Neuronal stem cell (in vitro differentiated cells): ENCODE measurements around the gene SCYGR8.

Experiments
- DNase-seq: peaks from one replicate; pipeline ENCODE4 v3.0.0-alpha.2; 2013; ENCODE audit warnings: low spot score
- H2AFZ ChIP-seq: one replicate; pipeline ENCODE4 v1.6.1; 2013; ENCODE audit warnings: mild to moderate bottlenecking, low read length, inconsistent platforms
- H2AK5ac ChIP-seq: 2 replicates; pipeline ENCODE4 v1.6.1; 2013; ENCODE audit warnings: low read depth, mild to moderate bottlenecking, inconsistent platforms, low read length, moderate library complexity, mixed read lengths
- H2BK120ac ChIP-seq: 2 replicates; pipeline ENCODE4 v1.6.1; 2013; ENCODE audit warnings: low read depth, mild to moderate bottlenecking, inconsistent platforms, low read length, moderate library complexity, mixed read lengths
- H2BK12ac ChIP-seq: one replicate; pipeline ENCODE4 v1.6.1; 2013; ENCODE audit warnings: low read length, inconsistent platforms
- H2BK15ac ChIP-seq: 2 replicates; pipeline ENCODE4 v1.6.1; 2013; ENCODE audit warnings: mild to moderate bottlenecking, low read length, inconsistent platforms, mixed read lengths
- H2BK5ac ChIP-seq: one replicate; pipeline ENCODE4 v1.6.1; 2013; ENCODE audit warnings: inconsistent platforms, mild to moderate bottlenecking, low read length, moderate library complexity
- H3K14ac ChIP-seq: one replicate; pipeline ENCODE4 v1.6.1; 2013; ENCODE audit warnings: low read length, inconsistent platforms
- H3K18ac ChIP-seq: 2 replicates; pipeline ENCODE4 v1.6.1; 2013; ENCODE audit warnings: low read length, inconsistent platforms
- H3K23ac ChIP-seq: 2 replicates; pipeline ENCODE4 v1.6.1; 2013; ENCODE audit warnings: low read depth, mild to moderate bottlenecking, mixed read lengths, low read length, inconsistent platforms; ENCODE audit not compliant: poor library complexity
- H3K27ac ChIP-seq: replicated peaks from 3 replicates; pipeline ENCODE4 v1.5.1; 2013; ENCODE audit warnings: low read length, inconsistent platforms
- H3K27me3 ChIP-seq, 3 experiments: 2 replicates each; pipeline ENCODE4 v1.6.1; 2013; ENCODE audit warnings: low read length in 3 of 3, mild to moderate bottlenecking in 2 of 3, inconsistent platforms in 1 of 3, low read depth in 1 of 3, mixed read lengths in 1 of 3, moderate library complexity in 1 of 3; ENCODE audit not compliant: control insufficient read depth in 3 of 3, insufficient read depth in 3 of 3
- H3K36me3 ChIP-seq, 2 donors: replicated peaks in 1 of 2; 2 replicates each; pipeline ENCODE4 v1.6.1; 2013; ENCODE audit warnings: low read length in 2 of 2; ENCODE audit not compliant: control insufficient read depth in 2 of 2, insufficient read depth in 2 of 2
- H3K4ac ChIP-seq: 2 replicates; pipeline ENCODE4 v1.6.1; 2013; ENCODE audit warnings: inconsistent platforms, mild to moderate bottlenecking, low read length, moderate library complexity
- H3K4me1 ChIP-seq, 2 donors: 1 replicate in 1 of 2; 2 replicates in 1 of 2; pipeline ENCODE4 v1.6.1; 2013; ENCODE audit warnings: low read length in 2 of 2, low read depth in 1 of 2; ENCODE audit not compliant: control insufficient read depth in 2 of 2, insufficient read depth in 1 of 2
- H3K4me2 ChIP-seq: one replicate; pipeline ENCODE4 v1.6.1; 2013; ENCODE audit warnings: mild to moderate bottlenecking, low read length, inconsistent platforms; ENCODE audit not compliant: insufficient read depth, poor library complexity, severe bottlenecking
- H3K4me3 ChIP-seq, 2 donors: 2 replicates each; pipeline ENCODE4 v1.5.1; 2013; ENCODE audit warnings: low read length in 2 of 2, mild to moderate bottlenecking in 2 of 2, inconsistent platforms in 1 of 2, moderate library complexity in 1 of 2
- H3K79me1 ChIP-seq: one replicate; pipeline ENCODE4 v1.6.1; 2013; ENCODE audit warnings: low read depth, mild to moderate bottlenecking, inconsistent platforms, low read length, moderate library complexity
- H3K9ac ChIP-seq: one replicate; pipeline ENCODE4 v1.6.1; 2013; ENCODE audit warnings: mild to moderate bottlenecking, low read depth, low read length, inconsistent platforms; ENCODE audit not compliant: poor library complexity
- H3K9me3 ChIP-seq, 2 donors: replicated peaks in 1 of 2; 2 replicates each; pipeline versions ENCODE3 to v1.6.1; 2013; ENCODE audit warnings: low read length in 2 of 2, mild to moderate bottlenecking in 2 of 2, inconsistent platforms in 1 of 2, low read depth in 1 of 2, mixed read lengths in 1 of 2, moderate library complexity in 1 of 2; ENCODE audit not compliant: control insufficient read depth in 2 of 2, insufficient read depth in 1 of 2
- H4K8ac ChIP-seq: one replicate; pipeline ENCODE4 v1.6.1; 2013; ENCODE audit warnings: low read depth, mild to moderate bottlenecking, inconsistent platforms, low read length, moderate library complexity
- H4K91ac ChIP-seq: one replicate; pipeline ENCODE4 v1.6.1; 2013; ENCODE audit warnings: low read length, low read depth, mild to moderate bottlenecking, inconsistent platforms; ENCODE audit not compliant: poor library complexity
- WGBS, 2 donors: extraction: QIAGEN DNeasy Blood & Tissue Kit; methylation state at CpG; one replicate each; pipeline ENCODE4 v1.1.7; 2013; ENCODE audit warnings: missing lambda C conversion rate in 2 of 2, mixed read lengths in 1 of 2; ENCODE audit not compliant: insufficient read length in 2 of 2, insufficient replicate concordance in 1 of 2; ENCODE audit errors: extremely low coverage in 2 of 2; 5-methylcytosine and 5-hydroxymethylcytosine counted together

The SCYGR8 gene

GRCh38 chr2:227783404-227784138 lies 37.9 kb downstream of the SCYGR8 start:
- Histone ChIP-seq H4K91ac (no peak overlapping the region), H2BK120ac (no peak overlapping the region), H3K4me3 (no peak overlapping the region), H3K36me3 (no peaks in the 10 kb centered on the region), H3K9ac (no peak overlapping the region), H3K79me1 (no peaks in the 10 kb centered on the region), H3K18ac (no peak overlapping the region), H2AK5ac (no peak overlapping the region), H3K27me3 (no peaks in the 10 kb centered on the region), H3K4me1 (no peaks in the 10 kb centered on the region), H3K27ac (no peak overlapping the region), H3K14ac (no peak overlapping the region), H3K4ac (no peak overlapping the region), H2BK5ac (no peak overlapping the region), H2BK12ac (no peak overlapping the region), H3K9me3 (no peaks in the 10 kb centered on the region), H3K23ac (no peak overlapping the region), H4K8ac (no peak overlapping the region), H2AFZ (no peak overlapping the region), H2BK15ac (no peak overlapping the region), H3K4me2 (no peak overlapping the region)
- DNase-seq, result no peak
- WGBS, 2 donors, result no CpG with 5 or more reads among the region's 12 CpGs

DNA sequence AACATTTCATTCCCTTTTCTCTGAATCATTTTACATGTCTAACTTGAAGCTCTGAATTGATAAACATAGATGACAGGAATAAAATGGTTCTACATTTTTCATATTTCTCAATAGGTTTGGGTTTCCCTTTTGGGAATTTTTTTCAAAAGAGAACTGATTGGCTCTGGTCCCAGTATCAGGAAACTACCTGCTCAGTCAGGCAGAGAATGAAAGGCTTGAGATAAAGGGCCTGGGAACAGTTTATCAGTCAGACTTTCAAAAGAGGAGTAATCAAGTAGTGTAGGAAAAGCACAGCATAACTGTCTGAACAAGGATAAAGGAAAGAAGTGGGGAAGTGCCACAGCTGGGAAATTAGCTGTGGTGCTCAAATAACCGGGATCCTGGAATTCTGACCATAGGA lies 39.6 kb downstream of the SCYGR8 start:
- Histone ChIP-seq H4K91ac (no peak overlapping the region), H3K4ac (no peak overlapping the region), H3K4me3 (no peak overlapping the region), H3K36me3 (no peaks in the 10 kb centered on the region), H3K27me3 (no peaks in the 10 kb centered on the region), H3K79me1 (no peaks in the 10 kb centered on the region), H3K9me3 (no peaks in the 10 kb centered on the region), H3K4me1 (no peaks in the 10 kb centered on the region), H2BK5ac (no peak overlapping the region), H2BK15ac (no peak overlapping the region), H3K9ac (no peak overlapping the region), H3K27ac (no peak overlapping the region), H2AK5ac (no peak overlapping the region), H3K14ac (no peak overlapping the region), H4K8ac (no peak overlapping the region), H3K18ac (no peak overlapping the region), H3K23ac (no peak overlapping the region), H2BK120ac (no peak overlapping the region), H3K4me2 (no peak overlapping the region), H2BK12ac (no peak overlapping the region), H2AFZ (no peak overlapping the region)
- WGBS, 2 donors, result no CpG with 5 or more reads among the region's 1 CpG
- no peak for DNase-seq

DNA sequence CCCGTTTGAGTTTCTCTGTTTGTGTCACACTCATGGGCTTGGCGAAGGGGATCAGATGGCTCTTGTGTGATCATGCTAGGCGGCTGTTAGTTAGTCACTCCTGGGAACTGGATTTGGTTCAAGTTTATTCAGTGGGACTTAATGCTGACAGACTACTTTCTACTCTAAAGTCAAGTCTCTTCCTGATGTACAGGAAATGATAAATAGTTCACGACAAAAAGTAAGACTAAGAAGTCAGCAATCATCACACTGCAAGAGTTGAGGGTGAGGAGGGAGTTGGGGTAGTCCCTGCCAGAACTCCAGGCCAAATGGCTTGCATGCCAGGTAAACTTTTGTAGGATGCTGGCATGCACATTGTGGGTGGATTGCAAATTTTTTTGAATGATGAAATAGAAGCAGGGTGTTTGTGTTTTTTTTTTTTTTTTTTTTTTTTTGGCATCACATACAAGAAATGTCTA lies 42.9 kb downstream of the SCYGR8 start:
- Histone ChIP-seq H3K79me1 (no peaks in the 10 kb centered on the region), H2AK5ac (no peak overlapping the region), H3K27me3 (no peaks in the 10 kb centered on the region), H2BK15ac (no peak overlapping the region), H2BK120ac (no peak overlapping the region), H4K8ac (no peak overlapping the region), H3K4ac (no peak overlapping the region), H3K9me3 (no peaks in the 10 kb centered on the region), H2BK12ac (no peak overlapping the region), H3K18ac (no peak overlapping the region), H3K36me3 (no peaks in the 10 kb centered on the region), H3K23ac (no peak overlapping the region), H3K27ac (no peak overlapping the region), H3K4me3 (no peak overlapping the region), H3K14ac (no peak overlapping the region), H4K91ac (no peak overlapping the region), H3K9ac (no peak overlapping the region), H2BK5ac (no peak overlapping the region), H2AFZ (no peak overlapping the region), H3K4me1 (no peaks in the 10 kb centered on the region), H3K4me2 (no peak overlapping the region)
- DNase-seq, result no peak
- no CpG with 5 or more reads among the region's 4 CpGs for WGBS, 2 donors

- Histone ChIP-seq H2AFZ (no peak overlapping the region), H3K4me3 (no peak overlapping the region), H4K8ac (no peak overlapping the region), H3K9me3 (no peaks in the 10 kb centered on the region), H3K18ac (no peak overlapping the region), H3K4me1 (no peaks in the 10 kb centered on the region), H4K91ac (no peak overlapping the region), H2BK5ac (no peak overlapping the region), H3K14ac (no peak overlapping the region), H2AK5ac (no peak overlapping the region), H2BK120ac (no peak overlapping the region), H2BK15ac (no peak overlapping the region), H3K36me3 (no peaks in the 10 kb centered on the region), H3K4ac (no peak overlapping the region), H3K27ac (no peak overlapping the region), H3K27me3 (no peaks in the 10 kb centered on the region), H3K79me1 (no peaks in the 10 kb centered on the region), H3K4me2 (no peak overlapping the region), H3K9ac (no peak overlapping the region), H3K23ac (no peak overlapping the region), H2BK12ac (no peak overlapping the region)
- no CpG with 5 or more reads among the region's 4 CpGs for WGBS, 2 donors
- DNase-seq, result no peak
Measured at GRCh38 chr2:227789803-227790202, 44.1 kb downstream of the SCYGR8 start.
